Measurements from ENCODE around the gene SETD1B. TPM values are rescaled to one million over a fixed set of nuclear protein-coding genes. Genes with fewer than 3 reads are reported as not detected.

Gene SETD1B
- total and polyA plus RNA-seq, 2 of the 4 experiments (the other 2 are of a cell fraction) = 0.90 to 5.1 TPM

- no peak for TF ChIP-seq USF2 (IDR thresholded peaks at IDR 0.05; ENCODE audit: low read depth, low read length)
These were observed 16.5 kb upstream of the SETD1B start (continued) for GRCh38 chr12:121787063-121788025.

- no peak overlapping the region for H3K4ac ChIP-seq (ENCODE audit: low read depth, low read length)
- CTCF ChIA-PET = interaction anchor here (1.7 kb wide), 1 partner anchor 12 kb away, joined by 4 read pairs; no protein-coding TSS in a partner anchor
- no peak overlapping the region for H2BK5ac ChIP-seq (ENCODE audit: low read depth, low read length, poor library complexity, severe bottlenecking)
- no peaks in the 10 kb centered on the region for H3K9me3 ChIP-seq (ENCODE audit: control insufficient read depth, insufficient read depth, low read length)
- peaks cover 0 to 11% of the 10 kb centered on the region in 2 experiments; a peak in 1 of 4 replicates for H3K79me1 ChIP-seq (ENCODE audit: low read depth in 1 of 2, low read length in 2 of 2)
- H2AK9ac ChIP-seq (replicated peaks; ENCODE audit: low read depth, low read length, poor library complexity) = no peak overlapping the region
- in situ Hi-C loops (cut with MboI; ENCODE audit: low sequenced_read_pairs) (no loop called here), intact Hi-C loops (cut with micrococcal nuclease) (no loop called here), dilution Hi-C loops (cut with HindIII; ENCODE audit: low sequenced_read_pairs, unreplicated experiment) (no loop called here)
- H3K4me1 ChIP-seq (ENCODE audit: control insufficient read depth, insufficient read depth, low read length) = peaks cover 5% of the 10 kb centered on the region
- H2AK5ac ChIP-seq (ENCODE audit: low read depth, low read length) = peak overlapping the region; percentile 27; the same call in 1 of the 2 replicates
- no peak overlapping the region for H2BK20ac ChIP-seq (ENCODE audit: low read depth, low read length)
- no peak overlapping the region for H4K8ac ChIP-seq (ENCODE audit: low read depth in 2 of 2, low read length in 2 of 2)
- H3K27ac ChIP-seq (ENCODE audit: insufficient read depth, low read length) = no peak overlapping the region
- ATAC-seq (ENCODE audit: low read depth) (no peak), DNase-seq (no peak)
- H3K23ac ChIP-seq (ENCODE audit: low read depth, low read length) = no peak overlapping the region
- WGBS, 2 experiments (ENCODE audit: extremely low coverage in 2 of 2, insufficient read length in 1 of 2) = no CpG with 5 or more reads among the region's 7 CpGs
- no peak overlapping the region for H3K14ac ChIP-seq (replicated peaks; ENCODE audit: low read depth, low read length)
- H4K20me1 ChIP-seq (ENCODE audit: insufficient read depth, low read length) = peaks cover 14% of the 10 kb centered on the region; the same call in 1 of the 2 replicates
- H2BK15ac ChIP-seq (ENCODE audit: low read depth, low read length) = no peak overlapping the region
- no peak overlapping the region for H3K56ac ChIP-seq (ENCODE audit: extremely low read depth, insufficient read depth, low read length)
- no peak overlapping the region for H3K9ac ChIP-seq (ENCODE audit: low read depth, low read length)
- H3K27me3 ChIP-seq (ENCODE audit: control insufficient read depth, insufficient read depth, low read length) = no peaks in the 10 kb centered on the region
- no peak overlapping the region for H4K5ac ChIP-seq (ENCODE audit: low read depth, low read length)
- BruUV-seq (replicated peaks) = no TSS peak
- H3K4me2 ChIP-seq (ENCODE audit: low read depth, low read length) = no peak overlapping the region
- H4K91ac ChIP-seq (ENCODE audit: insufficient read depth, low read depth, low read length) = no peak overlapping the region
- POLR2A ChIA-PET (ENCODE audit: unreplicated experiment) = no interaction called here
- no peak overlapping the region for H3K18ac ChIP-seq (ENCODE audit: low read depth, low read length)
- no peaks in the 10 kb centered on the region for H3K36me3 ChIP-seq (ENCODE audit: control insufficient read depth, insufficient read depth, low read length)
- TF ChIP-seq BHLHE40 (IDR thresholded peaks at IDR 0.05; ENCODE audit: low read depth, low read length) = no peak
- TF ChIP-seq FOS (IDR thresholded peaks at IDR 0.05; ENCODE audit: low read depth, low read length) = no peak
- TF ChIP-seq RAD21 (IDR thresholded peaks at IDR 0.05; ENCODE audit: low read length) = no peak
- no peak for TF ChIP-seq RFX5 (IDR thresholded peaks at IDR 0.05; ENCODE audit: low read depth, low read length)
- TF ChIP-seq CHD1 (IDR thresholded peaks at IDR 0.05; ENCODE audit: low read depth, low read length) = no peak
- no peak for TF ChIP-seq MAZ (IDR thresholded peaks at IDR 0.05; ENCODE audit: borderline replicate concordance, low read depth, low read length)
- H3K9me1 ChIP-seq (ENCODE audit: insufficient read depth, low read length) = peaks cover 9% of the 10 kb centered on the region; the same call in 1 of the 2 replicates
- no peak overlapping the region for H2AFZ ChIP-seq (replicated peaks; ENCODE audit: low read length, poor library complexity)
- H2BK120ac ChIP-seq (ENCODE audit: low read depth, low read length) = no peak overlapping the region
- H3K4me3 ChIP-seq (ENCODE audit: insufficient read depth, low read depth, low read length) = no peak overlapping the region
These were observed 15.5 kb upstream of the SETD1B start for GRCh38 chr12:121788176-121788818.

Measured in IMR-90 (cell line).